GM12874 (cell line): ENCODE data around the gene LRP1.

Source experiments
- TF ChIP-seq, protein P1 (sequence below): IDR thresholded peaks from 2 replicates; pipeline ENCODE4 v1.5.1; 2011; ENCODE audit warnings: low read depth, mild to moderate bottlenecking, control low read depth, low read length, moderate library complexity; ENCODE audit not compliant: insufficient read depth

LRP1 gene

DNA sequence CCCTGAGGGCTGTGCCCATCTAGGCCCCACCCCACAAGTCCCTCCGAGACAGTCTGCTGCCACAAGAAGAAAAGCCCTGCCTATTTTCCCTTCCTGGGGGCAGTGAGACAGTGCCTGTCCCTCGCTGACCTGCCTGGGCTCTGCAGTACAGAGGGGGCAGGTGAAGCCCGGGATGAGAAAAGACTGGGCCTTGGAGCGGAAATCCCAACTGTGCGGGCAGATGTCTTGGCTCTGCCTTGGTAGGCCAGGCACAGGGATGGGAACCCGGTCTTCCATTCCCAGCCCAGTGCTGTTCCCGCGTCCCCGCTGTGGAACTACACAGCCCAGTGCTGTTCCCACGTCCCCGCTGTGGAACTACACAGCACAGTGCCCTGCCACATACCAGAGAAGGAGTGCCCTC lies 75.5 kb downstream of the LRP1 start:
- TF ChIP-seq, protein P1, sequence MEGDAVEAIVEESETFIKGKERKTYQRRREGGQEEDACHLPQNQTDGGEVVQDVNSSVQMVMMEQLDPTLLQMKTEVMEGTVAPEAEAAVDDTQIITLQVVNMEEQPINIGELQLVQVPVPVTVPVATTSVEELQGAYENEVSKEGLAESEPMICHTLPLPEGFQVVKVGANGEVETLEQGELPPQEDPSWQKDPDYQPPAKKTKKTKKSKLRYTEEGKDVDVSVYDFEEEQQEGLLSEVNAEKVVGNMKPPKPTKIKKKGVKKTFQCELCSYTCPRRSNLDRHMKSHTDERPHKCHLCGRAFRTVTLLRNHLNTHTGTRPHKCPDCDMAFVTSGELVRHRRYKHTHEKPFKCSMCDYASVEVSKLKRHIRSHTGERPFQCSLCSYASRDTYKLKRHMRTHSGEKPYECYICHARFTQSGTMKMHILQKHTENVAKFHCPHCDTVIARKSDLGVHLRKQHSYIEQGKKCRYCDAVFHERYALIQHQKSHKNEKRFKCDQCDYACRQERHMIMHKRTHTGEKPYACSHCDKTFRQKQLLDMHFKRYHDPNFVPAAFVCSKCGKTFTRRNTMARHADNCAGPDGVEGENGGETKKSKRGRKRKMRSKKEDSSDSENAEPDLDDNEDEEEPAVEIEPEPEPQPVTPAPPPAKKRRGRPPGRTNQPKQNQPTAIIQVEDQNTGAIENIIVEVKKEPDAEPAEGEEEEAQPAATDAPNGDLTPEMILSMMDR: no peak

GRCh38 chr12:57204454-57204853 lies 76.2 kb downstream of the LRP1 start:
- TF ChIP-seq, protein P1: no peak

DNA sequence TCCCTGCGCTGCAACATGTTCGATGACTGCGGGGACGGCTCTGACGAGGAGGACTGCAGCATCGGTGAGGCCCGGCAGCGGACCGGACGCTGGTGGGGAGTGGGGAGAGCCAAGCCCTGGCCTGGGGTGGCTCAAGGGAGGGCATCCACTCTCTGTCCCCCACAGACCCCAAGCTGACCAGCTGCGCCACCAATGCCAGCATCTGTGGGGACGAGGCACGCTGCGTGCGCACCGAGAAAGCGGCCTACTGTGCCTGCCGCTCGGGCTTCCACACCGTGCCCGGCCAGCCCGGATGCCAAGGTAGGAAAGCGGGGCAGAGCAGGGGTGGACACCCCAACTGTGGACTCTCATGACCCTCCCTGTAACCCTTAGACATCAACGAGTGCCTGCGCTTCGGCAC lies 76.9 kb downstream of the LRP1 start:
- TF ChIP-seq, protein P1: no peak

- TF ChIP-seq, protein P1: no peak
These were observed 77.6 kb downstream of the LRP1 start for GRCh38 chr12:57205931-57206330.

- TF ChIP-seq, protein P1: no peak
These were observed 79.7 kb downstream of the LRP1 start for GRCh38 chr12:57207731-57208630.

- TF ChIP-seq, protein P1: no peak
These were observed 80.5 kb downstream of the LRP1 start for GRCh38 chr12:57208631-57209282.

DNA sequence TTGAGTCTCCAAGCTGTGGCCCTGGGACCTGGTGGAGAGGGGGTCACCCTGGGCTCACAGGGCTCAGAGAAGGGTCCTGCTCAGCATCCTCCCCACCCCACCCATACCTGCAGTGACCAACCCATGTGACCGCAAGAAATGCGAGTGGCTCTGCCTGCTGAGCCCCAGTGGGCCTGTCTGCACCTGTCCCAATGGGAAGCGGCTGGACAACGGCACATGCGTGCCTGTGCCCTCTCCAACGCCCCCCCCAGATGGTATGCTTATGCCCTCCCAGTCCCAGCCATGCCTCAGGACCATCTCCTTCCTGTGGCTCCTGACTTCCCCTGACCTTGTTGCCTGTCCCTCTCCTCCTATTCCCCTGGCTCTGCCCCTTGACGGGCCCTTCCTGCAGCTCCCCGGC lies 81.6 kb downstream of the LRP1 start:
- TF ChIP-seq, protein P1: no peak
